Peyer's patch (tissue), 4 donors: Measurements from ENCODE around the gene ZIC4. TPM values are rescaled to one million over a fixed set of nuclear protein-coding genes. Genes with fewer than 3 reads are reported as not detected.

Experiments used
- DNase-seq, 3 donors: peaks; one replicate each; pipeline ENCODE4 v3.0.0-alpha.2; 2017 to 2019
- H3K27ac ChIP-seq, 4 donors: fragments of 200-600 bp; sonication (generic); one replicate each; pipeline ENCODE4 v1.5.1; 2016 to 2019
- H3K27me3 ChIP-seq, 2 donors: fragments of 200-600 bp; sonication (generic); one replicate each; pipeline ENCODE4 v1.5.1; 2019
- H3K36me3 ChIP-seq, 3 donors: fragments of 200-600 bp; sonication (generic); one replicate each; pipeline ENCODE4 v1.5.1; 2016 to 2019
- H3K4me1 ChIP-seq, 4 donors: fragments of 200-600 bp; sonication (generic); one replicate each; pipeline ENCODE4 v1.5.1; 2016 to 2019
- H3K4me3 ChIP-seq, 4 donors: fragments of 200-600 bp; sonication (generic); 1 replicate in 3 of 4; 2 replicates in 1 of 4; pipeline ENCODE4 v1.5.1; 2016 to 2019; ENCODE audit warnings: mild to moderate bottlenecking in 1 of 4
- H3K9me3 ChIP-seq, 4 donors: fragments of 200-600 bp; sonication (generic); one replicate each; pipeline ENCODE4 v1.5.1; 2016 to 2019; ENCODE audit warnings: mild to moderate bottlenecking in 1 of 4
- CTCF ChIP-seq, 6 experiments: fragments of 450-650 bp in 4 of 6; fragments of 200-600 bp in 2 of 6; sonication (generic) in 1 of 6; IDR thresholded peaks; one replicate each; pipeline ENCODE4 v1.5.1; 2017 to 2019; ENCODE audit warnings: antibody characterized with exemption in 6 of 6, mild to moderate bottlenecking in 3 of 6, moderate library complexity in 1 of 6
- POLR2A ChIP-seq, 2 donors: fragments of 450-650 bp; IDR thresholded peaks; one replicate each; pipeline ENCODE4 v1.5.1; 2017; ENCODE audit warnings: antibody characterized with exemption in 2 of 2, mild to moderate bottlenecking in 2 of 2, moderate library complexity in 2 of 2
- total RNA-seq, 4 donors: library from RNA; depleted of rRNA; stranded (reverse); fragments of >200 nt; gene quantifications; one replicate each; pipeline ENCODE4 v1.1.0, GENCODE V29; 2016

The ZIC4 gene
- total RNA-seq, 4 donors from 2014 or later = not detected

GRCh38 chr3:147384210-147385058 lies 21.9 kb downstream of the ZIC4 start:
- Histone ChIP-seq H3K4me1 (no peaks in the 10 kb centered on the region), H3K9me3 (no peaks in the 10 kb centered on the region), H3K36me3 (no peaks in the 10 kb centered on the region), H3K27me3 (peaks cover 0 to 59% of the 10 kb centered on the region in 2 donors), H3K4me3 (no peak overlapping the region), H3K27ac (no peak overlapping the region)
- TF ChIP-seq POLR2A (IDR thresholded peaks at IDR 0.05) (no peak), CTCF (IDR thresholded peaks at IDR 0.05) (no peak)
- DNase-seq = no peak

DNA sequence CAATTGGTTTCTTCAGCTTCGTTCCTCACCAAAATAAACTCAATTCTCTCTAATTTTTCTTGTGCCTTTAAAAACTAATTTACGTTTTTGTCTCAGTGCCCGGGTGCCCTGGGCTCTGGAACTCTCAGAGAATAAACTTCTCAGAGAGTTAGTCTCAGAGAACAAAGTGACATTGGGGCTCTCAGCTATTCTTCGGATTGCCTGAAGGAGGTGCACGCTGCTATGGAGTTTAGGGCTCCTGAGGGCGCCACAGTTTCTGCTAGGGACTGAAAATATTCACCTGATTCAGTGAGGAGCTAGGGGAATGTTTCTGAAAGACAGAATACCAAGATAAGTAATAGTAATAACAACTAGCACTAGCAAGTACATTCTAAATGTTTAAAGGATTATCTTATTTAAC lies 22.7 kb downstream of the ZIC4 start:
- TF ChIP-seq POLR2A (IDR thresholded peaks at IDR 0.05) (no peak), CTCF (IDR thresholded peaks at IDR 0.05) (no peak)
- Histone ChIP-seq H3K27me3 (peaks cover 0 to 55% of the 10 kb centered on the region in 2 donors), H3K9me3 (no peaks in the 10 kb centered on the region), H3K36me3 (no peaks in the 10 kb centered on the region), H3K4me3 (no peak overlapping the region), H3K27ac (no peak overlapping the region), H3K4me1 (no peaks in the 10 kb centered on the region)
- DNase-seq = no peak

GRCh38 chr3:147381596-147381995 lies 24.7 kb downstream of the ZIC4 start:
- H3K27ac ChIP-seq = no peak overlapping the region
- no peaks in the 10 kb centered on the region for H3K4me1 ChIP-seq
- TF ChIP-seq POLR2A (IDR thresholded peaks at IDR 0.05) (no peak), CTCF (IDR thresholded peaks at IDR 0.05) (no peak)
- DNase-seq = no peak
- no peaks in the 10 kb centered on the region for H3K36me3 ChIP-seq
- H3K4me3 ChIP-seq = no peak overlapping the region
- no peaks in the 10 kb centered on the region for H3K9me3 ChIP-seq
- peaks cover 0 to 56% of the 10 kb centered on the region in 2 donors for H3K27me3 ChIP-seq

GRCh38 chr3:147380977-147381376 lies 25.4 kb downstream of the ZIC4 start:
- peaks cover 0 to 54% of the 10 kb centered on the region in 2 donors for H3K27me3 ChIP-seq
- no peaks in the 10 kb centered on the region for H3K9me3 ChIP-seq
- no peak overlapping the region for H3K4me3 ChIP-seq
- no peak for TF ChIP-seq POLR2A (IDR thresholded peaks at IDR 0.05)
- no peak for TF ChIP-seq CTCF (IDR thresholded peaks at IDR 0.05)
- no peak overlapping the region for H3K27ac ChIP-seq
- no peaks in the 10 kb centered on the region for H3K36me3 ChIP-seq
- no peaks in the 10 kb centered on the region for H3K4me1 ChIP-seq
- no peak for DNase-seq

DNA sequence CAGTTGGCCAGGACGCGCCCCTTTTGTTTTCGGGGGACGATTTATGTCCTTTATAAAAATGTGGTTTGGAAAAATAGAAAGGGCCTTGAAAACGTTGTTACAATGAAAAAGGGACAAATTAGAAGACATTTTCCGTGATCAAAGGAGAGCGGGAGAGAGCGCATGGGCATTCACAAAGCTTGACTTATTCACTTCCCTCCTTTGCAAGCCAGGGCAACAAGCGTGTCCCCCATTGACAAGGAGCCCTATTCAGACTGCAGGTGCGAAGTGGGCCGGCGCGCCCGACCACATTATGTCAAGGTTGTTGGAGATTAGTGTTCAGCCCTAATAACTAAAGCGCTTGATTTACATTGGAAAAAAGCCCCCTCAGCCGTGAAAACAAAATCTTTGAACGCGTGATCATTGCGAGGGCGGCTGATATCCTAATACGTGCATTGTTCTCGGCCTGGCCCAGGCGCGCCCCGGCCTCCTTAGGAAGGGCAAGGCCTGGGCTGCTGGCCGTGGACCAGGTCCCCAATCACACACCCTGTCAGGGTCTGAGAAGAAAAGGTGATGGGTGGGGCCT lies 25.9 kb downstream of the ZIC4 start:
- Histone ChIP-seq H3K36me3 (no peaks in the 10 kb centered on the region), H3K9me3 (no peaks in the 10 kb centered on the region)

More for the DNA sequence above, 25.9 kb downstream of the ZIC4 start:
- Histone ChIP-seq H3K4me1 (no peaks in the 10 kb centered on the region), H3K4me3 (no peak overlapping the region), H3K27me3 (peaks cover 0 to 49% of the 10 kb centered on the region in 2 donors), H3K27ac (no peak overlapping the region)
- no peak for TF ChIP-seq CTCF (IDR thresholded peaks at IDR 0.05)
- TF ChIP-seq POLR2A (IDR thresholded peaks at IDR 0.05) = no peak
- DNase-seq = no peak
